SIG-M5 (cell line): ENCODE measurements around the gene B3GNT7.
"Not testable (repeated sequence)": the region's sequence is repeated elsewhere in the genome, so short reads cannot be mapped to it uniquely, and the experiment has no call there.

ENCODE experiments used
- DNase-seq: peaks from one replicate; lab custom pipeline; 2025; lab: John Stamatoyannopoulos, UW

B3GNT7 gene

GRCh38 chr2:231385429-231385828 is 10.1 kb upstream of the B3GNT7 start:
- DNase-seq: no peak

GRCh38 chr2:231386446-231386845 is 9.1 kb upstream of the B3GNT7 start:
- no peak for DNase-seq

GRCh38 chr2:231387904-231388724 is 7.4 kb upstream of the B3GNT7 start:
- DNase-seq: no peak

GRCh38 chr2:231388725-231389346 is 6.7 kb upstream of the B3GNT7 start:
- DNase-seq: no peak

GRCh38 chr2:231390667-231391066 is 4.8 kb upstream of the B3GNT7 start:
- no peak for DNase-seq

GRCh38 chr2:231391981-231392380 is 3.5 kb upstream of the B3GNT7 start:
- DNase-seq: peak; percentile 14

GRCh38 chr2:231392431-231393148 is 2.9 kb upstream of the B3GNT7 start:
- no peak for DNase-seq

- no peak for DNase-seq
Measured at GRCh38 chr2:231393149-231394131, 2.1 kb upstream of the B3GNT7 start.

- DNase-seq: no peak
Measured at GRCh38 chr2:231394211-231395141, 1.0 kb upstream of the B3GNT7 start.

- DNase-seq: no peak
Measured at GRCh38 chr2:231396058-231396821, 730 bp downstream of the B3GNT7 start.

GRCh38 chr2:231397011-231397927 is 1.8 kb downstream of the B3GNT7 start:
- no peak for DNase-seq

GRCh38 chr2:231397928-231398294 is 2.4 kb downstream of the B3GNT7 start:
- no peak for DNase-seq

GRCh38 chr2:231398585-231398984 is 3.1 kb downstream of the B3GNT7 start:
- no peak for DNase-seq

- no peak for DNase-seq
Measured at GRCh38 chr2:231399046-231399852, 3.7 kb downstream of the B3GNT7 start.

GRCh38 chr2:231399853-231400680 is 4.6 kb downstream of the B3GNT7 start:
- DNase-seq: no peak

GRCh38 chr2:231400681-231401080 is 5.2 kb downstream of the B3GNT7 start:
- DNase-seq: not testable (repeated sequence)

- not testable (repeated sequence) for DNase-seq
Measured at GRCh38 chr2:231401101-231401500, 5.6 kb downstream of the B3GNT7 start.
